Lower leg skin (tissue), 4 donors: ENCODE measurements around the gene P4HA3. TPM values are rescaled to one million over a fixed set of nuclear protein-coding genes. Genes with fewer than 3 reads are reported as not detected.

Source experiments
- DNase-seq, 2 donors: peaks; one replicate each; pipeline ENCODE4 v3.0.0-alpha.2; 2019; ENCODE audit warnings: low spot score in 2 of 2
- H3K4me3 ChIP-seq: fragments of 200-600 bp; sonication (generic); 2 replicates; pipeline ENCODE4 v1.5.1; 2017; ENCODE audit warnings: mild to moderate bottlenecking, low read depth; ENCODE audit not compliant: poor library complexity, severe bottlenecking
- CTCF ChIP-seq, 3 donors: fragments of 450-650 bp; IDR thresholded peaks; one replicate each; pipeline ENCODE4 v1.5.1; 2016; ENCODE audit warnings: antibody characterized with exemption in 3 of 3, mild to moderate bottlenecking in 3 of 3, moderate library complexity in 2 of 3
- POLR2A ChIP-seq, 2 donors: fragments of 450-650 bp; IDR thresholded peaks; one replicate each; pipeline ENCODE4 v1.6.1; 2016 to 2017; ENCODE audit warnings: antibody characterized with exemption in 2 of 2, mild to moderate bottlenecking in 1 of 2, moderate library complexity in 1 of 2
- WGBS, 2 donors: methylation state at CpG; one replicate each; pipeline ENCODE4 v1.1.5; 2018; 5-methylcytosine and 5-hydroxymethylcytosine counted together
- intact Hi-C: fragments of 100-400 bp; cut with DNase I; formaldehyde crosslinking; loops from one replicate; pipeline ENCODE4 v1.15.0; 2023; ENCODE audit warnings: low total_unique reads
- total RNA-seq, 4 donors: library from RNA; depleted of rRNA; stranded (reverse); fragments of >200 nt; gene quantifications; one replicate each; pipeline ENCODE4 v1.1.0, GENCODE V29; 2016

P4HA3 gene
- total RNA-seq, 4 donors from 2014 or later: 0.17 to 0.81 TPM; not detected in 2

GRCh38 chr11:74321487-74322188 lies 10.2 kb upstream of the P4HA3 start:
- peak in 1 of 2 donors; percentile 33 for DNase-seq
- WGBS, 2 donors: 26 to 42% methylated on average over 10 of the region's 10 CpGs
- intact Hi-C loops: no loop called here
- no peak overlapping the region for H3K4me3 ChIP-seq
- TF ChIP-seq CTCF (IDR thresholded peaks at IDR 0.05): no peak
- TF ChIP-seq POLR2A (IDR thresholded peaks at IDR 0.05): no peak

- no peak for DNase-seq
- H3K4me3 ChIP-seq: no peak overlapping the region
- intact Hi-C loops: no loop called here
- TF ChIP-seq POLR2A (IDR thresholded peaks at IDR 0.05) (no peak), CTCF (IDR thresholded peaks at IDR 0.05) (no peak)
- WGBS, 2 donors: 26 to 27% methylated on average over 2 of the region's 2 CpGs
Measured at GRCh38 chr11:74320538-74320937, 9.1 kb upstream of the P4HA3 start.

GRCh38 chr11:74319139-74319816 lies 7.8 kb upstream of the P4HA3 start:
- no peak for DNase-seq
- no peak for TF ChIP-seq POLR2A (IDR thresholded peaks at IDR 0.05)
- no peak overlapping the region for H3K4me3 ChIP-seq
- WGBS, 2 donors: 60 to 63% methylated on average over 5 of the region's 5 CpGs
- intact Hi-C loops: no loop called here

GRCh38 chr11:74318241-74318932 lies 6.9 kb upstream of the P4HA3 start:
- intact Hi-C loops: no loop called here
- 86 to 91% methylated on average over 1 of the region's 1 CpG for WGBS, 2 donors
- TF ChIP-seq POLR2A (IDR thresholded peaks at IDR 0.05) (no peak), CTCF (IDR thresholded peaks at IDR 0.05) (no peak)
- H3K4me3 ChIP-seq: no peak overlapping the region
- DNase-seq: no peak

GRCh38 chr11:74316772-74317505 lies 5.5 kb upstream of the P4HA3 start:
- intact Hi-C loops: no loop called here
- TF ChIP-seq CTCF (IDR thresholded peaks at IDR 0.05) (no peak), POLR2A (IDR thresholded peaks at IDR 0.05) (no peak)

GRCh38 chr11:74312326-74312725 lies 886 bp upstream of the P4HA3 start:
- no peak overlapping the region for H3K4me3 ChIP-seq
- no peak for DNase-seq
- no peak for TF ChIP-seq CTCF (IDR thresholded peaks at IDR 0.05)
- TF ChIP-seq POLR2A (IDR thresholded peaks at IDR 0.05): no peak
- intact Hi-C loops: no loop called here
- 82 to 87% methylated on average over 1 of the region's 1 CpG for WGBS, 2 donors

More at GRCh38 chr11:74316772-74317505, 5.5 kb upstream of the P4HA3 start:
- DNase-seq: no peak
- no peak overlapping the region for H3K4me3 ChIP-seq
